HepG2 (cell line): ENCODE measurements around the gene NUP155. TPM values are rescaled to one million over a fixed set of nuclear protein-coding genes. Genes with fewer than 3 reads are reported as not detected.

Experiments used
- ATAC-seq: fragments of 200-7000 bp; cut with Tn5 transposase; 3 replicates; pipeline ENCODE4 v1.9.1; 2020; ENCODE audit warnings: mild to moderate bottlenecking, moderate library complexity
- BruUV-seq: library from RNA; stranded (reverse); fragments of 400-500 nt; replicated peaks from 2 replicates; lab custom pipeline; 2021; lab: Mats Ljungman, UMichigan
- CTCF ChIA-PET: fragments of 300-600 bp; formaldehyde crosslinking; extraction: SDS; loops from one replicate; lab custom pipeline; 2021; ENCODE audit warnings: low total read pairs, inconsistent platforms, low intra/inter-chr PET ratio; lab: Yijun Ruan, JAX
- POLR2A ChIA-PET: fragments of 350-600 bp; sonication (Branson Sonifier 250); formaldehyde crosslinking; loops from one replicate; lab custom pipeline; 2020; ENCODE audit warnings: antibody characterized with exemption, inconsistent platforms; lab: Yijun Ruan, JAX
- DNase-seq: peaks from one replicate; pipeline ENCODE4 v3.0.0-alpha.2; 2015; ENCODE audit warnings: low spot score
- FAIRE-seq: peaks from 3 replicates; lab custom pipeline; 2011; peaks lifted over from hg19 to GRCh38; lab: Jason Lieb, UNC
- H2AFZ ChIP-seq: one replicate; pipeline ENCODE4 v1.6.1; 2011; ENCODE audit warnings: low read length, inconsistent platforms
- H3K27ac ChIP-seq: fragments of 300-600 bp; 3 replicates; pipeline ENCODE4 v1.8.0; 2011; ENCODE audit warnings: mixed run types, mild to moderate bottlenecking, mixed read lengths, low read length, inconsistent platforms; ENCODE audit not compliant: insufficient read depth; ENCODE audit errors: extremely low read length
- H3K27me3 ChIP-seq, 2 experiments: fragments of 200-600 bp in 1 of 2; 2 replicates in 1 of 2; 3 replicates in 1 of 2; pipeline versions ENCODE4 v1.6.0 to v1.8.0; 2011; ENCODE audit warnings: low read length in 2 of 2, mild to moderate bottlenecking in 2 of 2, moderate library complexity in 2 of 2, inconsistent platforms in 1 of 2; ENCODE audit not compliant: insufficient read depth in 2 of 2, control insufficient read depth in 1 of 2
- H3K36me3 ChIP-seq, 2 experiments: fragments of 200-600 bp in 1 of 2; replicated peaks in 1 of 2; 2 replicates in 1 of 2; 3 replicates in 1 of 2; pipeline versions ENCODE4 v1.5.1 to v1.8.0; 2011; ENCODE audit warnings: low read length in 2 of 2, inconsistent platforms in 1 of 2; ENCODE audit not compliant: insufficient read depth in 2 of 2, control insufficient read depth in 1 of 2
- H3K4me1 ChIP-seq: 2 replicates; pipeline ENCODE4 v1.5.1; 2012; ENCODE audit warnings: low read length, inconsistent platforms; ENCODE audit not compliant: insufficient read depth
- H3K4me2 ChIP-seq: 2 replicates; pipeline ENCODE4 v1.6.0; 2011; ENCODE audit warnings: low read depth, low read length, inconsistent platforms
- H3K4me3 ChIP-seq, 3 experiments: fragments of 200-600 bp in 1 of 3; sonication (generic), shearing (Covaris generic) in 1 of 3; replicated peaks in 1 of 3; 2 replicates each; pipeline ENCODE4 v1.5.1; 2011 to 2016; ENCODE audit warnings: low read length in 3 of 3, inconsistent platforms in 2 of 3, low read depth in 2 of 3, mild to moderate bottlenecking in 2 of 3, control low read depth in 1 of 3, mixed read lengths in 1 of 3; ENCODE audit not compliant: insufficient read depth in 1 of 3
- H3K79me2 ChIP-seq: one replicate; pipeline ENCODE4 v1.6.1; 2011; ENCODE audit warnings: low read length, inconsistent platforms; ENCODE audit not compliant: insufficient read depth
- H3K9ac ChIP-seq: 2 replicates; pipeline ENCODE4 v1.6.0; 2011; ENCODE audit warnings: mild to moderate bottlenecking, low read depth, low read length, inconsistent platforms; ENCODE audit not compliant: insufficient read depth
- H3K9me3 ChIP-seq: 2 replicates; pipeline ENCODE4 v1.5.1; 2012; ENCODE audit warnings: mild to moderate bottlenecking, low read length
- H4K20me1 ChIP-seq: 2 replicates; pipeline ENCODE4 v1.6.0; 2011; ENCODE audit warnings: inconsistent platforms, mild to moderate bottlenecking, low read length, moderate library complexity; ENCODE audit not compliant: insufficient read depth
- ARID5B ChIP-seq: IDR thresholded peaks from 2 replicates; pipeline ENCODE4 v1.4.0; 2020; ENCODE audit warnings: mild to moderate bottlenecking, missing genetic modification reagents
- FOXK1 ChIP-seq: sonication (generic); formaldehyde crosslinking; IDR thresholded peaks from 2 replicates; pipeline ENCODE4 v1.4.0; 2020; ENCODE audit warnings: low read depth, missing genetic modification reagents, borderline replicate concordance
- GATAD2A ChIP-seq: IDR thresholded peaks from 2 replicates; pipeline ENCODE4 v1.6.1; 2016
- JDP2 ChIP-seq: sonication (generic); formaldehyde crosslinking; IDR thresholded peaks from 2 replicates; pipeline ENCODE4 v1.8.1; 2022; ENCODE audit warnings: missing genetic modification reagents, borderline replicate concordance
- MBD4 ChIP-seq: IDR thresholded peaks from 2 replicates; pipeline ENCODE4 v1.6.1; 2012; ENCODE audit warnings: low read length, inconsistent platforms, borderline replicate concordance
- NR2F2 ChIP-seq: IDR thresholded peaks from 2 replicates; pipeline ENCODE4 v1.6.1; 2012; ENCODE audit warnings: low read depth, inconsistent platforms, borderline replicate concordance
- RBM39 ChIP-seq: fragments of 200-400 bp; formaldehyde crosslinking; IDR thresholded peaks from one replicate; pipeline ENCODE4 v1.6.1; 2018; ENCODE audit warnings: antibody characterized with exemption, mild to moderate bottlenecking, low read depth, low read length; ENCODE audit not compliant: poor library complexity, severe bottlenecking
- TMF1 ChIP-seq: sonication (generic); formaldehyde crosslinking; IDR thresholded peaks from 2 replicates; pipeline ENCODE4 v1.8.1; 2022; ENCODE audit warnings: low read depth, missing genetic modification reagents
- ZBTB49 ChIP-seq: sonication (generic); formaldehyde crosslinking; IDR thresholded peaks from 2 replicates; pipeline ENCODE4 v1.4.0; 2020; ENCODE audit warnings: missing genetic modification reagents, borderline replicate concordance
- ZMYM3 ChIP-seq: sonication (generic); formaldehyde crosslinking; IDR thresholded peaks from 2 replicates; pipeline ENCODE4 v1.5.1; 2020; ENCODE audit warnings: mild to moderate bottlenecking, missing genetic modification reagents
- ZNF143 ChIP-seq: sonication (generic); formaldehyde crosslinking; IDR thresholded peaks from 2 replicates; pipeline ENCODE4 v1.4.0; 2020; ENCODE audit warnings: missing genetic modification reagents
- ZNF564 ChIP-seq: sonication (generic); formaldehyde crosslinking; IDR thresholded peaks from 2 replicates; pipeline ENCODE4 v1.8.1; 2023; ENCODE audit warnings: mild to moderate bottlenecking, missing genetic modification reagents
- ZNF772 ChIP-seq: sonication (generic); formaldehyde crosslinking; IDR thresholded peaks from 2 replicates; pipeline ENCODE4 v1.5.0; 2020; ENCODE audit warnings: mild to moderate bottlenecking, missing genetic modification reagents
- WGBS: methylation state at CpG from one replicate; pipeline ENCODE4 v1.1.6; 2017; ENCODE audit warnings: low lambda C conversion rate; 5-methylcytosine and 5-hydroxymethylcytosine counted together
- in situ Hi-C: cut with HindIII; loops from 2 replicates; pipeline ENCODE4 v1.10.0; 2017; ENCODE audit warnings: low pct_unique_long_range_greater_than_20kb; ENCODE audit not compliant: extremely low pct_ligation_motif_present
- intact Hi-C: fragments of 100-400 bp; cut with micrococcal nuclease; formaldehyde crosslinking; loops from one replicate; pipeline ENCODE4 v1.10.0; 2022; ENCODE audit not compliant: unreplicated experiment
- polyA plus RNA-seq, 8 experiments: library from polyadenylated mRNA; depleted of rRNA in 3 of 8; stranded (reverse) in 7 of 8; unstranded in 1 of 8; fragments of >200 nt; fragmentation: Illumina TruSeq in 4 of 8; extraction: Trizol in 4 of 8; gene quantifications; 2 replicates each; pipeline versions ENCODE4 v1.2.1 to v1.2.3, GENCODE V29; 2011 to 2016; ENCODE audit warnings: low read depth in 4 of 8, missing spikeins in 1 of 8, mixed read lengths in 1 of 8; ENCODE audit not compliant: insufficient read depth in 1 of 8
- total RNA-seq, 5 experiments: library from RNA; depleted of rRNA; stranded (reverse); fragments of >200 nt; fragmentation: Illumina TruSeq; extraction: Trizol; gene quantifications; 2 replicates each; pipeline ENCODE4 v1.2.3, GENCODE V29; 2016; ENCODE audit warnings: low read depth in 1 of 5

The NUP155 gene
- total and polyA plus RNA-seq, 2 of the 13 experiments (the other 11 are each of a cell fraction or from before 2014, with no cell fraction given), result 13.0 to 57.4 TPM

- intact Hi-C loops, result no loop called here
- CTCF ChIA-PET, result no interaction called here
- no peak for TF ChIP-seq ZNF564
- TF ChIP-seq RBM39, result no peak
- TF ChIP-seq ZBTB49 (CRISPR knock-in tag), result no peak
- TF ChIP-seq NR2F2, result no peak
- TF ChIP-seq ZNF772 (CRISPR knock-in tag), result no peak
- no peak for TF ChIP-seq JDP2
- TF ChIP-seq ZMYM3 (CRISPR knock-in tag), result no peak
- TF ChIP-seq ZNF143, result no peak
- TF ChIP-seq GATAD2A (CRISPR knock-in tag), result no peak
- no peak for TF ChIP-seq FOXK1 (CRISPR knock-in tag)
- no peak for TF ChIP-seq ARID5B (CRISPR knock-in tag)
- no peak for TF ChIP-seq TMF1 (CRISPR knock-in tag)
- TF ChIP-seq MBD4, result no peak
Observed at GRCh38 chr5:37319037-37319782, 51.7 kb downstream of the NUP155 start.

More at GRCh38 chr5:37319037-37319782, 51.7 kb downstream of the NUP155 start:
- no peak for DNase-seq
- Histone ChIP-seq H3K4me3 (no peak overlapping the region), H3K4me1 (no peaks in the 10 kb centered on the region), H3K27me3 (no peaks in the 10 kb centered on the region), H3K9me3 (no peaks in the 10 kb centered on the region), H4K20me1 (no peaks in the 10 kb centered on the region), H3K9ac (no peak overlapping the region), H3K27ac (no peak overlapping the region), H2AFZ (no peak overlapping the region), H3K4me2 (no peak overlapping the region), H3K79me2 (no peaks in the 10 kb centered on the region), H3K36me3 (peaks cover 13 to 71% of the 10 kb centered on the region in 2 experiments; a peak in 4 of 5 replicates)
- in situ Hi-C loops, result no loop called here
- WGBS, result 95% methylated on average over 3 of the region's 3 CpGs
- ATAC-seq, result no peak
- BruUV-seq, result no TSS peak
- POLR2A ChIA-PET, result no interaction called here
- no peak for FAIRE-seq
